Measurements from ENCODE around the gene GLB1L. TPM values are rescaled to one million over a fixed set of nuclear protein-coding genes. Genes with fewer than 3 reads are reported as not detected.

GLB1L gene
- total and polyA plus RNA-seq, 2 of the 8 experiments (the other 6 are each of a cell fraction or from before 2014, with no cell fraction given), result 3.7 to 4.0 TPM

DNA sequence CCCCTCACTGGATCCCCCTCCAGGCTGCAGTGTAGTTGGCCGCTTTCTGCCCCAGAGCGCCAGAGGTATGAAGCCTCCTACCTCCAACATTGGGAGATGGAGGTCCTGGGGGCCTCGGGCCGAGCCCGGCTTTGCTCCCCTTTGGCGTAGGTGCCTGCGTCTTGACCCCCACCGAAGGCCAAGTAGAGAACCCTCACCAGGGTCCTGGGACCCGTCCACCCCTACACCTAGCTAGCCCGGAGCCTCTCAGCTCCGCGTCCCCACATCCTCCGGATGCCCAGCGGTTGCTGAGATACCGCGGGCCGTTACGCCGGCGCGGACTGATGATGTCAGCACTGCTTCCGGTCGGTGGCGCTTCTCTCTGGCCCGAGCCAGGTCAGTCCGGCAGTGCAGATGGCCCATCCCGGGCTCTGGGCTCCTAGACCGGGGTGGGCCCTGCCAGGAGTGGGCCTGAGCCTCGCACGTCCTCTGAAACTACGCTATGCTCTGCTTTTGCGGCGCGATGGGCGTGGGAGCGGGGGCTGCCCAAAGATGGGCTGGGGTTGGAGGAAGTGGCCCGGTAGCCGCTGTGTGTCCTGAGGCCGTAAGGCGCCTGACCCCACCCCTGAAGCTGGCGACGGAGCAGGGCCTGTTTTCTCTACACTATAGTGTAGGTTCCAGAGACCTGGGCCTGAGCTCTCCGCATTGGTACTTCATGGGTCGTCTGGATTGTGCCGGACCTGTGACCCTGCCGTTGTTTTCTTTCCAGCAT is at the start of gene GLB1L, which contains the start of gene STK16 (continued):
- TF ChIP-seq POU5F1 (IDR thresholded peaks at IDR 0.05; ENCODE audit: low read depth, low read length), result no peak
- TF ChIP-seq RNF2 (IDR thresholded peaks at IDR 0.05; ENCODE audit: borderline replicate concordance, low read depth, low read length, missing control alignments, poor library complexity, severe bottlenecking), result no peak
- peak; percentile 48; the same call in 1 of the 2 replicates for TF ChIP-seq KDM1A (IDR thresholded peaks at IDR 0.05; ENCODE audit: borderline replicate concordance, low read length)
- TF ChIP-seq BRCA1 (IDR thresholded peaks at IDR 0.05; ENCODE audit: low read depth, low read length), result no peak
- TF ChIP-seq TEAD4 (IDR thresholded peaks at IDR 0.05; ENCODE audit: low read depth, low read length), result no peak
- TF ChIP-seq MAFK (IDR thresholded peaks at IDR 0.05; ENCODE audit: low read depth, low read length), result no peak
- peak; percentile 66; the same call in 1 of the 2 replicates for TF ChIP-seq POLR2AphosphoS5 (IDR thresholded peaks at IDR 0.05; ENCODE audit: low read depth, low read length)
- TF ChIP-seq KDM5A (IDR thresholded peaks at IDR 0.05; ENCODE audit: low read length), result peak; percentile 76
- TF ChIP-seq, protein P1, sequence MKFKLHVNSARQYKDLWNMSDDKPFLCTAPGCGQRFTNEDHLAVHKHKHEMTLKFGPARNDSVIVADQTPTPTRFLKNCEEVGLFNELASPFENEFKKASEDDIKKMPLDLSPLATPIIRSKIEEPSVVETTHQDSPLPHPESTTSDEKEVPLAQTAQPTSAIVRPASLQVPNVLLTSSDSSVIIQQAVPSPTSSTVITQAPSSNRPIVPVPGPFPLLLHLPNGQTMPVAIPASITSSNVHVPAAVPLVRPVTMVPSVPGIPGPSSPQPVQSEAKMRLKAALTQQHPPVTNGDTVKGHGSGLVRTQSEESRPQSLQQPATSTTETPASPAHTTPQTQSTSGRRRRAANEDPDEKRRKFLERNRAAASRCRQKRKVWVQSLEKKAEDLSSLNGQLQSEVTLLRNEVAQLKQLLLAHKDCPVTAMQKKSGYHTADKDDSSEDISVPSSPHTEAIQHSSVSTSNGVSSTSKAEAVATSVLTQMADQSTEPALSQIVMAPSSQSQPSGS (IDR thresholded peaks at IDR 0.05; ENCODE audit: low read length), result no peak
- TF ChIP-seq, protein P2, sequence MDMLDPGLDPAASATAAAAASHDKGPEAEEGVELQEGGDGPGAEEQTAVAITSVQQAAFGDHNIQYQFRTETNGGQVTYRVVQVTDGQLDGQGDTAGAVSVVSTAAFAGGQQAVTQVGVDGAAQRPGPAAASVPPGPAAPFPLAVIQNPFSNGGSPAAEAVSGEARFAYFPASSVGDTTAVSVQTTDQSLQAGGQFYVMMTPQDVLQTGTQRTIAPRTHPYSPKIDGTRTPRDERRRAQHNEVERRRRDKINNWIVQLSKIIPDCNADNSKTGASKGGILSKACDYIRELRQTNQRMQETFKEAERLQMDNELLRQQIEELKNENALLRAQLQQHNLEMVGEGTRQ (IDR thresholded peaks at IDR 0.05; ENCODE audit: low read length), result no peak
- no peak for TF ChIP-seq EGR1 (IDR thresholded peaks at IDR 0.05; ENCODE audit: borderline replicate concordance, low read depth, low read length)
- no peak for TF ChIP-seq SP1 (IDR thresholded peaks at IDR 0.05; ENCODE audit: low read depth, low read length)
- TF ChIP-seq RXRA (IDR thresholded peaks at IDR 0.05; ENCODE audit: insufficient read depth, low read depth, low read length), result no peak
- TF ChIP-seq SP4 (IDR thresholded peaks at IDR 0.05; ENCODE audit: low read length), result no peak; the same call in 1 of the 2 replicates
- TF ChIP-seq SIN3A (conservative IDR thresholded peaks at IDR 0.05 in 1 of 2, IDR thresholded peaks at IDR 0.05 in 1 of 2; ENCODE audit: low read depth in 1 of 2, low read length in 2 of 2), result peak; percentile 57 to 94; a peak in 3 of 4 replicates
- TF ChIP-seq CEBPB (IDR thresholded peaks at IDR 0.05; ENCODE audit: low read depth, low read length), result no peak
- TF ChIP-seq SRF (IDR thresholded peaks at IDR 0.05; ENCODE audit: low read depth, low read length), result peak; percentile 58; the same call in 1 of the 2 replicates
- TF ChIP-seq, protein P3, sequence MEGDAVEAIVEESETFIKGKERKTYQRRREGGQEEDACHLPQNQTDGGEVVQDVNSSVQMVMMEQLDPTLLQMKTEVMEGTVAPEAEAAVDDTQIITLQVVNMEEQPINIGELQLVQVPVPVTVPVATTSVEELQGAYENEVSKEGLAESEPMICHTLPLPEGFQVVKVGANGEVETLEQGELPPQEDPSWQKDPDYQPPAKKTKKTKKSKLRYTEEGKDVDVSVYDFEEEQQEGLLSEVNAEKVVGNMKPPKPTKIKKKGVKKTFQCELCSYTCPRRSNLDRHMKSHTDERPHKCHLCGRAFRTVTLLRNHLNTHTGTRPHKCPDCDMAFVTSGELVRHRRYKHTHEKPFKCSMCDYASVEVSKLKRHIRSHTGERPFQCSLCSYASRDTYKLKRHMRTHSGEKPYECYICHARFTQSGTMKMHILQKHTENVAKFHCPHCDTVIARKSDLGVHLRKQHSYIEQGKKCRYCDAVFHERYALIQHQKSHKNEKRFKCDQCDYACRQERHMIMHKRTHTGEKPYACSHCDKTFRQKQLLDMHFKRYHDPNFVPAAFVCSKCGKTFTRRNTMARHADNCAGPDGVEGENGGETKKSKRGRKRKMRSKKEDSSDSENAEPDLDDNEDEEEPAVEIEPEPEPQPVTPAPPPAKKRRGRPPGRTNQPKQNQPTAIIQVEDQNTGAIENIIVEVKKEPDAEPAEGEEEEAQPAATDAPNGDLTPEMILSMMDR (IDR thresholded peaks at IDR 0.05; ENCODE audit: control extremely low read depth in 1 of 3, insufficient read depth in 1 of 3, low read depth in 1 of 3, low read length in 3 of 3), result no peak
